ENCODE data around the gene TGFBR2. TPM values are rescaled to one million over a fixed set of nuclear protein-coding genes. Genes with fewer than 3 reads are reported as not detected.

TGFBR2 gene
- total RNA-seq, 1 donor from 2014 or later = 144 TPM

GRCh38 chr3:30611613-30612436 lies 5.4 kb downstream of the TGFBR2 start:
- H3K27me3 ChIP-seq (ENCODE audit: low read depth) = no peaks in the 10 kb centered on the region
- no peak for TF ChIP-seq CTCF (IDR thresholded peaks at IDR 0.05; ENCODE audit: borderline replicate concordance)
- H3K36me3 ChIP-seq = no peaks in the 10 kb centered on the region
- intact Hi-C loops (cut with micrococcal nuclease) = no loop called here
- peak overlapping the region; percentile 99 for H3K27ac ChIP-seq (replicated peaks)
- H3K4me1 ChIP-seq = peaks cover 96% of the 10 kb centered on the region
- H3K9me3 ChIP-seq (replicated peaks) = no peaks in the 10 kb centered on the region
- DNase-seq = no peak
- peak overlapping the region; percentile 92 for H3K4me3 ChIP-seq

DNA sequence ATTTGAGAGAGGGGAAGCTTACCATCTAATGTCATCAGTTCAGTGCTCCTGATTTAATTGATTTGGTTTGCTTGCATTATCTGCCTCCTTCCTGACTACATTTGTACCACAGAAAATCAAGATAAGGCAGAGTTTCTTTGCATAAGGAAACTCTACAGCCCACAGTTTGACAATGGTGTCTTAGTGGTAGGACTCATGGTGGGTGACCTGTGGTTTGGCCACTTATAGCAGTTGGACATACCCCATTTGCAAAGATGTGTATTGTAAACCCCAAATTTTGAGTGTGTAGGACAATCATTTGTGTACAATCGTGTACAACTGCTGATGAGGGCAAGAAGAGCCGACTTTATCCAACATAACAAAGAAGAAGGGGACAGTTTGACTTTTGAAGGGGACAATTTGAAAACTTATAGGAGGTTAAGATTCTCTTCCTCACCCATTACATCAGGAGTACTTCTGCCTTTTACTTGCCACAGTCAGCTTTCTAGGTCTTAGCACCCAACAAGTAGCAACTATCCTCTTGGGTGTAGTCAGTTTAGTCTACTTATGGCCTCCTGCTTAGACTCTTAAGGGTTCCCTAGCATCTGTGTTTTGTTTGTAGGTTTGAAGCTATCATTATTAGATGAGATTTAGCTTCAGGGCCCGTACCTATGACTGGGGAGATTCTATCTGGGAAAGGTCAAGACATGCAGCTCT lies 6.2 kb downstream of the TGFBR2 start:
- intact Hi-C loops (cut with micrococcal nuclease) = no loop called here

DNA sequence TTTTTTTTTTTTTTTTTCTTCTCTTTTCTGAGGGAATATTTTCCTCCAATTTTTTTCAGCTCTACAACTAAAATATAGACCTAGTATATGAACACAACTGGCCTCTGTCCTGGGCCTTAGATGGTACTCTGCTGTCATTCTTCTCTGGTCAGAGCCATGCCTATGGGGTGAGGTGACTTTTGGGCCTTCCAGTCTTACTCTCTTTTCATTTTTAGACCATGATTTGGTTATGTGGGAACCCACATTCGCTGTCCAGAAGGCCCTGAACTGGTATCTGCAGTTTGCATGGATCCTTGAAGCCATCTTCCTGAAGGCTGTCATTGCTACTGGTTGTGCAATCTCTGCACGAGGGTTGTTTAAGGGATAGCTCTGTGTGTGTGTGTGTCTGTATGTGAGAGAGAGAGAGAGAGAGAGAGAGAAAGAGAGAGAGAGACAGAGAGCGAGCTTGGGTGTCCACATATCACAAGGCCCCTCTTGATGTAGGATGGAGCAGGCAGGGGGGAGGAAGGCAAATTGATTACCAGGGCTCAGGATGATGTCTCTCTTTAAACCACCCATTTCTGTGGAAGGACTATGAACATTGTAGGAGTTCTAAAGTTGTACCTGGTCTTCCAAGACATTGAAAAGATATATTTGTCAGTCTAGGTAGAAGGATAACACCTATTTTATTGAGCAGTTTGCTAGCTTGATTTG lies 6.9 kb downstream of the TGFBR2 start:
- intact Hi-C loops (cut with micrococcal nuclease) = no loop called here
- Histone ChIP-seq H3K4me3 (peak overlapping the region; percentile 92), H3K27me3 (ENCODE audit: low read depth) (no peaks in the 10 kb centered on the region), H3K27ac (replicated peaks) (peak overlapping the region; percentile 99), H3K4me1 (peaks cover 100% of the 10 kb centered on the region), H3K9me3 (replicated peaks) (no peaks in the 10 kb centered on the region), H3K36me3 (no peaks in the 10 kb centered on the region)
- no peak for DNase-seq
- TF ChIP-seq CTCF (IDR thresholded peaks at IDR 0.05; ENCODE audit: borderline replicate concordance) = no peak

More for the DNA sequence above, 6.2 kb downstream of the TGFBR2 start:
- Histone ChIP-seq H3K9me3 (replicated peaks) (no peaks in the 10 kb centered on the region), H3K4me1 (peaks cover 98% of the 10 kb centered on the region), H3K27me3 (ENCODE audit: low read depth) (no peaks in the 10 kb centered on the region), H3K4me3 (peak overlapping the region; percentile 92), H3K27ac (replicated peaks) (peak overlapping the region; percentile 99), H3K36me3 (no peaks in the 10 kb centered on the region)
- no peak for DNase-seq
- TF ChIP-seq CTCF (IDR thresholded peaks at IDR 0.05; ENCODE audit: borderline replicate concordance) = no peak

- Histone ChIP-seq H3K9me3 (replicated peaks) (no peaks in the 10 kb centered on the region), H3K27me3 (ENCODE audit: low read depth) (no peaks in the 10 kb centered on the region), H3K27ac (replicated peaks) (peak overlapping the region; percentile 99), H3K4me1 (peaks cover 100% of the 10 kb centered on the region), H3K36me3 (no peaks in the 10 kb centered on the region), H3K4me3 (peak overlapping the region; percentile 16)
- intact Hi-C loops (cut with micrococcal nuclease) = no loop called here
- no peak for TF ChIP-seq CTCF (IDR thresholded peaks at IDR 0.05; ENCODE audit: borderline replicate concordance)
- no peak for DNase-seq
These were observed 8.0 kb downstream of the TGFBR2 start for GRCh38 chr3:30614373-30614772.

DNA sequence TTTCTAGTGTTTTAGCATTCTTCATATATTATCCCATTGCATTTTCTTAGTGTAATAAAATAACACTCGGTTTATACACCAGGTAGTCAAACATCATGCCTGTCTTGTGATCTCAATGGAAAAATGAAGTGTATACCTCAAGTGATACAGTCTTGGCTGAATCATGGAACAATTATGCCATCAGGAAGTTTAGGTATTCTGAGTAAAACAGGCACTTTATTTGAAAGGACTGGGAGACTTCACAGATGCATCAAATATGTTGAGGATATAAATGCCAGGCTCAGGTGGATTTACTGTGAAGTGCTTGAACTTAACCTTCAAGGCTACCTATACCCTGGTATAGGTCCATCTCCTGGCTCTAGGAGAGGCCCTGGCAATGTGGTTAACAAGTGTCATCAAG lies 8.5 kb downstream of the TGFBR2 start:
- TF ChIP-seq CTCF (IDR thresholded peaks at IDR 0.05; ENCODE audit: borderline replicate concordance) = no peak
- H3K4me3 ChIP-seq = no peak overlapping the region
- H3K36me3 ChIP-seq = no peaks in the 10 kb centered on the region
- DNase-seq = no peak
- H3K4me1 ChIP-seq = peaks cover 100% of the 10 kb centered on the region
- no peaks in the 10 kb centered on the region for H3K27me3 ChIP-seq (ENCODE audit: low read depth)
- intact Hi-C loops (cut with micrococcal nuclease) = no loop called here
- H3K27ac ChIP-seq (replicated peaks) = peak overlapping the region; percentile 99
- H3K9me3 ChIP-seq (replicated peaks) = no peaks in the 10 kb centered on the region

All from left ventricle myocardium inferior (tissue), 1 donor.